ENCODE measurements around the gene TCF20.

DNA sequence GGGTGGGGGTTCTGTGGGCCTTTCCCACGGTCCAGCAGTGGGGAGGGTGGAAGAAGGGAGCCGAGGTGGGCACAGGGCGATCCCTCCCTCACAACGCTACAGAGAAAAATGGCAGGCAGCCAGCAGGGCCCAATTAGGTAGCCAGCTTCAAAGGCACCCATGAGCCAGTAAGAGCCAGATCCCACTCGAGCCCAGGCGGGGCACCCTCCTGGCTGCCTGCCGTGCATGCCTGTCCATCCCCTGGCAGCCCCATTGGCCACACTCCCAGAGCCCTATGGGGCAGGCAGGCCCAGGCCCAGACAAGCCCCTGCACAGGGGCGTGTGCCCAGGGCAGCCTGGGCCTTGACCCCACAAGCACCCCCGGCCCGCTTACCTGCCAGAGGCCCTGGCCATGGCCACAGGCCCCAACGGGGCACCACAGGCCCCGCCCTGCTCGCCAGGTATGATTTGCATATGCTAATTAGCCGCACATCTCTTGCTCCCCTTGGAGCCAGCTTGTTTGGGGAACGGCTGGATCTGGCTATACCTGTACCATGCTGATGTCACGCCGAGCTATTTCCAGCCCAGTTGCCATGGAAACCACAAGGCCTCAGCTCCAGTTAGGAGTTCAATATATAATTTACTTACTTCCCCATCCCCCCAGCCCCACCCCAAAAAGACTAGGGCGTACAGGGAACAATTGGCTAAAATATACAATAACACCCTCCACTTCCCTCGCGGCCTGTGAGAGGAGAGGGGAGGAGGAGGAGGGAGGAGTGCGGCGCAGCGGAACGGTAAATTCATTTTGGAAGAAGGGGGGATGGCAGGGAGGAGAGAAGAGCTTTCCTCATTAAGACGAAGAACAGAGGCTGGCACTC lies 47.5 kb upstream of the TCF20 start:
- TF ChIP-seq, protein P1, sequence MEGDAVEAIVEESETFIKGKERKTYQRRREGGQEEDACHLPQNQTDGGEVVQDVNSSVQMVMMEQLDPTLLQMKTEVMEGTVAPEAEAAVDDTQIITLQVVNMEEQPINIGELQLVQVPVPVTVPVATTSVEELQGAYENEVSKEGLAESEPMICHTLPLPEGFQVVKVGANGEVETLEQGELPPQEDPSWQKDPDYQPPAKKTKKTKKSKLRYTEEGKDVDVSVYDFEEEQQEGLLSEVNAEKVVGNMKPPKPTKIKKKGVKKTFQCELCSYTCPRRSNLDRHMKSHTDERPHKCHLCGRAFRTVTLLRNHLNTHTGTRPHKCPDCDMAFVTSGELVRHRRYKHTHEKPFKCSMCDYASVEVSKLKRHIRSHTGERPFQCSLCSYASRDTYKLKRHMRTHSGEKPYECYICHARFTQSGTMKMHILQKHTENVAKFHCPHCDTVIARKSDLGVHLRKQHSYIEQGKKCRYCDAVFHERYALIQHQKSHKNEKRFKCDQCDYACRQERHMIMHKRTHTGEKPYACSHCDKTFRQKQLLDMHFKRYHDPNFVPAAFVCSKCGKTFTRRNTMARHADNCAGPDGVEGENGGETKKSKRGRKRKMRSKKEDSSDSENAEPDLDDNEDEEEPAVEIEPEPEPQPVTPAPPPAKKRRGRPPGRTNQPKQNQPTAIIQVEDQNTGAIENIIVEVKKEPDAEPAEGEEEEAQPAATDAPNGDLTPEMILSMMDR (IDR thresholded peaks at IDR 0.05) = no peak
- TF ChIP-seq EP300 (IDR thresholded peaks at IDR 0.05) = no peak
- TF ChIP-seq POLR2A (IDR thresholded peaks at IDR 0.05) = no peak
